K562 (cell line): ENCODE measurements around the gene PLCL1. TPM values are rescaled to one million over a fixed set of nuclear protein-coding genes. Genes with fewer than 3 reads are reported as not detected.

Source experiments
- FOSL1 ChIP-seq: fragments of 200-800 bp; sonication (Bioruptor generic); conservative IDR thresholded peaks from 2 replicates; pipeline ENCODE4 v1.6.1; 2016; ENCODE audit warnings: missing genetic modification characterization, missing compliant biosample characterization
- JUN ChIP-seq, 2 experiments: sonication (generic) in 1 of 2; formaldehyde crosslinking in 1 of 2; IDR thresholded peaks; 2 replicates each; pipeline versions ENCODE4 v1.6.1 to v1.8.0; 2012 to 2022; ENCODE audit warnings: borderline replicate concordance in 2 of 2, mild to moderate bottlenecking in 2 of 2, improper control_type of control experiment in 1 of 2, low read depth in 1 of 2, low read length in 1 of 2, missing genetic modification reagents in 1 of 2
- NBN ChIP-seq: fragments of 450-650 bp; IDR thresholded peaks from 2 replicates; pipeline ENCODE4 v1.6.1; 2016; ENCODE audit warnings: low read depth, mild to moderate bottlenecking
- PCBP2 ChIP-seq: fragments of 200-400 bp; formaldehyde crosslinking; IDR thresholded peaks from 2 replicates; pipeline ENCODE4 v1.6.1; 2018; ENCODE audit warnings: low read length, low read depth, mild to moderate bottlenecking, moderate library complexity; ENCODE audit not compliant: poor library complexity, severe bottlenecking
- POLR2AphosphoS5 ChIP-seq: IDR thresholded peaks from 2 replicates; pipeline ENCODE4 v1.6.1; 2011; ENCODE audit warnings: mild to moderate bottlenecking, low read depth, low read length, moderate library complexity; ENCODE audit not compliant: control insufficient read depth, insufficient read depth
- ZNF3 ChIP-seq: fragments of 250-450 bp; sonication (Bioruptor Pico); IDR thresholded peaks from 2 replicates; pipeline ENCODE4 v1.5.0; 2021; ENCODE audit warnings: mild to moderate bottlenecking, moderate library complexity
- polyA plus RNA-seq, 8 experiments: library from polyadenylated mRNA; depleted of rRNA in 4 of 8; stranded (reverse) in 5 of 8; unstranded in 3 of 8; fragments of >200 nt; fragmentation: Nextera tagmentation in 2 of 8; fragmentation: Illumina TruSeq in 1 of 8; extraction: Ambion mirVana in 2 of 8; extraction: Trizol in 1 of 8; gene quantifications; 2 replicates each; pipeline versions ENCODE4 v1.2.1 to v1.2.3, GENCODE V29; 2011 to 2014; ENCODE audit warnings: inconsistent platforms in 1 of 8, missing spikeins in 1 of 8
- total RNA-seq, 7 experiments: library from RNA; depleted of rRNA in 6 of 7; stranded (reverse); fragments of >200 nt in 6 of 7; fragmentation: Illumina TruSeq in 2 of 7; extraction: Trizol in 2 of 7; gene quantifications; 2 replicates each; pipeline versions ENCODE4 v1.2.1 to v1.2.3, GENCODE V29; 2011 to 2021; ENCODE audit warnings: low replicate concordance in 1 of 7
- TF ChIP-seq, protein P1 (sequence below): fragments of 250-450 bp; sonication (Bioruptor Pico); IDR thresholded peaks from 2 replicates; pipeline ENCODE4 v1.4.0; 2020; ENCODE audit warnings: mild to moderate bottlenecking, moderate library complexity
- TF ChIP-seq, protein P2 (sequence below): fragments of 150-350 bp; IDR thresholded peaks from 2 replicates; pipeline ENCODE4 v1.6.1; 2014; ENCODE audit warnings: low read depth, mild to moderate bottlenecking, low read length, borderline replicate concordance

The PLCL1 gene
- total and polyA plus RNA-seq, 9 of the 15 experiments (the other 6 are each of a cell fraction or from before 2014, with no cell fraction given): 2.0 to 17.7 (median 8.6) TPM

DNA sequence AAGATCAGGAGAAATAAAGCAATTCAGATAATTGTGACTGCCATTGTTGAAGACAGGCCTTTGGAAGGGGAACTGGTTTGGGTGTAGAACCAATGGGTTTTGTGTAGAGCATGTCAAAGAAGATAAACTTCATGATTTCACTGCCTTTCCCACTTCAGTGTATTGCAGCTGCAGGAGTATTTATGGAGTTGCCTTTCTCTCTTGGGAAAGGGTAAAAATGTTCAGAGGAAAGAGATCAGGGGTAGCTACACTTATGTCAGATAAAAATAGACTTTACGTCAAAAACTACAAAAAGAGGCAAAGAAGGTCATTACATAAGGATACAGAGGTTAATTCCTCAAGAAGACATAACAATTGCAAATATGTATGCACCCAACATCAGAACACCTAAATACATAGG is 249.4 kb downstream of the PLCL1 start (continued):
- no peak for TF ChIP-seq POLR2AphosphoS5
- TF ChIP-seq, protein P1, sequence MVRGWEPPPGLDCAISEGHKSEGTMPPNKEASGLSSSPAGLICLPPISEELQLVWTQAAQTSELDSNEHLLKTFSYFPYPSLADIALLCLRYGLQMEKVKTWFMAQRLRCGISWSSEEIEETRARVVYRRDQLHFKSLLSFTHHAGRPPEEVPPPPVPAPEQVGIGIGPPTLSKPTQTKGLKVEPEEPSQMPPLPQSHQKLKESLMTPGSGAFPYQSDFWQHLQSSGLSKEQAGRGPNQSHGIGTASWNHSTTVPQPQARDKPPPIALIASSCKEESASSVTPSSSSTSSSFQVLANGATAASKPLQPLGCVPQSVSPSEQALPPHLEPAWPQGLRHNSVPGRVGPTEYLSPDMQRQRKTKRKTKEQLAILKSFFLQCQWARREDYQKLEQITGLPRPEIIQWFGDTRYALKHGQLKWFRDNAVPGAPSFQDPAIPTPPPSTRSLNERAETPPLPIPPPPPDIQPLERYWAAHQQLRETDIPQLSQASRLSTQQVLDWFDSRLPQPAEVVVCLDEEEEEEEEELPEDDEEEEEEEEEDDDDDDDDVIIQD (CRISPR knock-in tag): no peak
- TF ChIP-seq JUN (IDR thresholded peaks at IDR 0.05; ENCODE audit: borderline replicate concordance, low read depth, low read length): no peak
- no peak for TF ChIP-seq JUN (CRISPR knock-in tag; IDR thresholded peaks at IDR 0.05; ENCODE audit: borderline replicate concordance)
- TF ChIP-seq ZNF3 (CRISPR knock-in tag): no peak
- no peak for TF ChIP-seq FOSL1 (tag)
- TF ChIP-seq NBN: no peak
- TF ChIP-seq PCBP2: no peak
- TF ChIP-seq, protein P2, sequence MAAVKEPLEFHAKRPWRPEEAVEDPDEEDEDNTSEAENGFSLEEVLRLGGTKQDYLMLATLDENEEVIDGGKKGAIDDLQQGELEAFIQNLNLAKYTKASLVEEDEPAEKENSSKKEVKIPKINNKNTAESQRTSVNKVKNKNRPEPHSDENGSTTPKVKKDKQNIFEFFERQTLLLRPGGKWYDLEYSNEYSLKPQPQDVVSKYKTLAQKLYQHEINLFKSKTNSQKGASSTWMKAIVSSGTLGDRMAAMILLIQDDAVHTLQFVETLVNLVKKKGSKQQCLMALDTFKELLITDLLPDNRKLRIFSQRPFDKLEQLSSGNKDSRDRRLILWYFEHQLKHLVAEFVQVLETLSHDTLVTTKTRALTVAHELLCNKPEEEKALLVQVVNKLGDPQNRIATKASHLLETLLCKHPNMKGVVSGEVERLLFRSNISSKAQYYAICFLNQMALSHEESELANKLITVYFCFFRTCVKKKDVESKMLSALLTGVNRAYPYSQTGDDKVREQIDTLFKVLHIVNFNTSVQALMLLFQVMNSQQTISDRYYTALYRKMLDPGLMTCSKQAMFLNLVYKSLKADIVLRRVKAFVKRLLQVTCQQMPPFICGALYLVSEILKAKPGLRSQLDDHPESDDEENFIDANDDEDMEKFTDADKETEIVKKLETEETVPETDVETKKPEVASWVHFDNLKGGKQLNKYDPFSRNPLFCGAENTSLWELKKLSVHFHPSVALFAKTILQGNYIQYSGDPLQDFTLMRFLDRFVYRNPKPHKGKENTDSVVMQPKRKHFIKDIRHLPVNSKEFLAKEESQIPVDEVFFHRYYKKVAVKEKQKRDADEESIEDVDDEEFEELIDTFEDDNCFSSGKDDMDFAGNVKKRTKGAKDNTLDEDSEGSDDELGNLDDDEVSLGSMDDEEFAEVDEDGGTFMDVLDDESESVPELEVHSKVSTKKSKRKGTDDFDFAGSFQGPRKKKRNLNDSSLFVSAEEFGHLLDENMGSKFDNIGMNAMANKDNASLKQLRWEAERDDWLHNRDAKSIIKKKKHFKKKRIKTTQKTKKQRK: no peak
